Measurements from ENCODE around the gene PDE11A. TPM values are rescaled to one million over a fixed set of nuclear protein-coding genes. Genes with fewer than 3 reads are reported as not detected.

PDE11A gene
- total RNA-seq, 1 donor from 2014 or later, result 2.0 TPM

DNA sequence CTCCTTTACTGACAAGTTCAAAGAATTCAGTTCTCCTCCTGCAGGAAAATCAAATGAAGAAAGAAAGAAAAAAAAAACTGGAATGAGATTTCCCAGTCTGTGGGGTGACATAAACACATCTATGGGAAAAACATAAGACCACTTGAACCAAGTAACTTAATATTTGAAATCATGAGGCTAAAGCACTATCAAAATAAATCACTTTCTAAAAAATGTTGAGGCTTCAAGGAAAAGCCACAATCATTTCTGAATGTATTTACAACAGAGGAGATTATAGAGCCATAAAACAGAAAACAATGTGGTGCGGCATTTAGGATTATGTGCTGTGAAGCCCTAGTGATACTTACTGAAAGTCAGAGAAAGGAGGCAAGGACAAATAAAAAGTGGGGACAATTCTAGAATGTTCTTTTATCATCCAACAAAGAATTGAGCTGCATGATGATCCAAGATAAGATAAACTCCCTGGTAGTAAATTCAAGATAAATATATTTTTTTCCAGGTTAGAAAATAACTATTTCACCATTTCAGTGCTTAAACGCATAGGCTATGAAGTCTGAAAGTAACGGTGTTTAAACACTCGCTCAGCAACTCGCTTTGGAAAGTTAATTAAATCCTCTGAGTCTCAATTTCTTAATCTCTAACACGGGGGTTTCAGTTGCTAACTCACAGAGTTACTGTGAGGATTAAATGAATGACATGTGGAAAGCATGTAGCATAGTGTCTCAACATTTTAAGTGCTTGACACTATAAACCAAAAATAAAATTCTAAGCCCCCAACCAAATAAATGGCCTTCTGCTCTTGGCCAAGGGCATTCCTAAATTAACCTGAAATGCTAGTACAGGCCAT lies 391.5 kb downstream of the PDE11A start:
- Mint-ChIP-seq H3K27ac (no peak overlapping the region), H3K27me3 (no peaks in the 10 kb centered on the region), H3K4me1 (ENCODE audit: unreplicated experiment) (peaks cover 14% of the 10 kb centered on the region), H3K4me3 (no peak overlapping the region), H3K36me3 (no peaks in the 10 kb centered on the region), H3K9me3 (peaks cover 4% of the 10 kb centered on the region)
- TF ChIP-seq, protein P1, sequence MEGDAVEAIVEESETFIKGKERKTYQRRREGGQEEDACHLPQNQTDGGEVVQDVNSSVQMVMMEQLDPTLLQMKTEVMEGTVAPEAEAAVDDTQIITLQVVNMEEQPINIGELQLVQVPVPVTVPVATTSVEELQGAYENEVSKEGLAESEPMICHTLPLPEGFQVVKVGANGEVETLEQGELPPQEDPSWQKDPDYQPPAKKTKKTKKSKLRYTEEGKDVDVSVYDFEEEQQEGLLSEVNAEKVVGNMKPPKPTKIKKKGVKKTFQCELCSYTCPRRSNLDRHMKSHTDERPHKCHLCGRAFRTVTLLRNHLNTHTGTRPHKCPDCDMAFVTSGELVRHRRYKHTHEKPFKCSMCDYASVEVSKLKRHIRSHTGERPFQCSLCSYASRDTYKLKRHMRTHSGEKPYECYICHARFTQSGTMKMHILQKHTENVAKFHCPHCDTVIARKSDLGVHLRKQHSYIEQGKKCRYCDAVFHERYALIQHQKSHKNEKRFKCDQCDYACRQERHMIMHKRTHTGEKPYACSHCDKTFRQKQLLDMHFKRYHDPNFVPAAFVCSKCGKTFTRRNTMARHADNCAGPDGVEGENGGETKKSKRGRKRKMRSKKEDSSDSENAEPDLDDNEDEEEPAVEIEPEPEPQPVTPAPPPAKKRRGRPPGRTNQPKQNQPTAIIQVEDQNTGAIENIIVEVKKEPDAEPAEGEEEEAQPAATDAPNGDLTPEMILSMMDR (conservative IDR thresholded peaks at IDR 0.05), result no peak
- no peak for DNase-seq (ENCODE audit: extremely low spot score, unreplicated experiment)

GRCh38 chr2:177679611-177680605 lies 392.7 kb downstream of the PDE11A start:
- TF ChIP-seq, protein P1 (conservative IDR thresholded peaks at IDR 0.05), result no peak
- no peak overlapping the region for H3K4me3 Mint-ChIP-seq
- H3K36me3 Mint-ChIP-seq, result no peaks in the 10 kb centered on the region
- peaks cover 23% of the 10 kb centered on the region for H3K4me1 Mint-ChIP-seq (ENCODE audit: unreplicated experiment)
- H3K9me3 Mint-ChIP-seq, result peaks cover 4% of the 10 kb centered on the region
- H3K27me3 Mint-ChIP-seq, result peaks cover 3% of the 10 kb centered on the region
- DNase-seq (ENCODE audit: extremely low spot score, unreplicated experiment), result no peak
- H3K27ac Mint-ChIP-seq, result no peak overlapping the region

DNA sequence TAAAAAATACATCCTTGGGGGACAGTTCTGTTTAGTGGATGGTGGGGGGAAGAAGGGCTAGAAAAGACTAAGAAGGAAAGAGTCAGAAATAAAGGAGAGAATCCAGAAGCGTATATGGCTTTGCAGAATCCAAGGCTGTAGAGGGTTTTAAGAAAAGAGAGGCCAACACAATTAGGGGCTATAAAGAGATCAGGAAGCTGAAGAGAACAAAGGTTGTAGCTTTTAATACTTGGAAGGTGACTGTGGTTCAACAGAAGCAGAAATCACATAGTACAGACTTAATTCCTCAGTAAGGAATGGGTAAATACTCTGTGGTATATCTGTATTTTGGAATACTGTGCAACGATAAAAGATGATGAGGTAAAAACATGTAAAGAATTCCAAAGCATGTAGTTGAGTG lies 393.6 kb downstream of the PDE11A start:
- Mint-ChIP-seq H3K4me1 (ENCODE audit: unreplicated experiment) (peaks cover 17% of the 10 kb centered on the region), H3K9me3 (peaks cover 4% of the 10 kb centered on the region), H3K36me3 (no peaks in the 10 kb centered on the region), H3K4me3 (no peak overlapping the region), H3K27me3 (peaks cover 3% of the 10 kb centered on the region), H3K27ac (no peak overlapping the region)
- TF ChIP-seq, protein P1 (conservative IDR thresholded peaks at IDR 0.05), result no peak
- DNase-seq (ENCODE audit: extremely low spot score, unreplicated experiment), result no peak

- TF ChIP-seq, protein P1 (conservative IDR thresholded peaks at IDR 0.05), result no peak
- Mint-ChIP-seq H3K27me3 (peaks cover 7% of the 10 kb centered on the region), H3K9me3 (peaks cover 4% of the 10 kb centered on the region), H3K36me3 (peaks cover 4% of the 10 kb centered on the region), H3K4me1 (ENCODE audit: unreplicated experiment) (peaks cover 22% of the 10 kb centered on the region), H3K27ac (no peak overlapping the region), H3K4me3 (no peak overlapping the region)
- DNase-seq (ENCODE audit: extremely low spot score, unreplicated experiment), result no peak
These were observed 395.9 kb downstream of the PDE11A start for GRCh38 chr2:177676636-177677035.

DNA sequence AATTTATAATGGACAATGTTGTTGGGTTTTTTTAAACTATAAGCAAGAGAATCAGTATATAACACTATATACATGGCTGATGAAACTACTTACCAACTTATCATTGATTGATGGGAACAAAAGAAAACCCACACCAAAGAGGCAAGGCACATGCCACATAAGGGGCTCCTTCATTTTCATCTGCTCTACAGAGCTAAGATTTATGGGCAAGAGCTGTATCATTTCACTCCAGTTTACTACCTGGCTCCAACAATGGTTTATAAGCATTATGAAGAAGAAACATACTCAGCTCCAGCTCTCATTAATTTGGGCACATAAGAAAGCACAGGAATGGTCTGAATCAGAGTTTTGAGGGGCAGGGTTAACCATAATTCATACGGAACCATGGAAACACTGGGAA lies 396.8 kb downstream of the PDE11A start:
- Mint-ChIP-seq H3K27me3 (peaks cover 7% of the 10 kb centered on the region), H3K27ac (no peak overlapping the region), H3K9me3 (peaks cover 4% of the 10 kb centered on the region), H3K4me1 (ENCODE audit: unreplicated experiment) (peaks cover 28% of the 10 kb centered on the region), H3K36me3 (peaks cover 4% of the 10 kb centered on the region), H3K4me3 (no peak overlapping the region)
- DNase-seq (ENCODE audit: extremely low spot score, unreplicated experiment), result no peak
- TF ChIP-seq, protein P1 (conservative IDR thresholded peaks at IDR 0.05), result no peak

Data from type B pancreatic cell (in vitro differentiated cells).